ENCODE results near the gene ACOXL.

ACOXL gene

DNA sequence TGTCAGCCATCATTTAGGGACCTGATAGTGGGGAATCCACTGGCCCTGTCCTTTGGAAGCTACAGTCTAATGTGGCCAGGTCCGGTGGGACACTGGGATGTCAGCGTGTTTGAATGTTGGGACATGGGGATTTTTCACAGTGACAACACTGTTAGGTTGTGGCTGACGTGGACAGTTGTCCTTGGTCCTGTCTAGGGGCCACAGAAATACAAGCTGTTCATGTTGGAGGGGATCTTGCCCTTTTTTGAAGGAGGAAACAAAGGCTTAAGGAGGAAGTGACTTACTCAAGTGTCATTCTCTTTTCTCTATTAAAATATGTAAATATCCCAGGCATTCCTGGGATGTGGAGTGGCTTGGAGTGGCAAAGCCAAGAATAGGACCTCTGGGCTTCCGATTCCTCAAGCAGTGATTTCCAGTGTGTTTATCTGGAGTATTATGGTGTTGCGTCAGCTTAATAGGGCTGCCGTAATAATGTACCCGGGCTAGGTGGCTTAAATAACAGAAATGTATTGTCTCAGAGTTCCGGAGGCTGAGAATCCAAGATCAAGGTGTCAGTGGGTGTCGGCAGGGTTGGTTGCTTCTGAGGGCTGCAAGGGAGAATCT, 8.5 kb downstream of the ACOXL start:
- TF ChIP-seq, protein P1, sequence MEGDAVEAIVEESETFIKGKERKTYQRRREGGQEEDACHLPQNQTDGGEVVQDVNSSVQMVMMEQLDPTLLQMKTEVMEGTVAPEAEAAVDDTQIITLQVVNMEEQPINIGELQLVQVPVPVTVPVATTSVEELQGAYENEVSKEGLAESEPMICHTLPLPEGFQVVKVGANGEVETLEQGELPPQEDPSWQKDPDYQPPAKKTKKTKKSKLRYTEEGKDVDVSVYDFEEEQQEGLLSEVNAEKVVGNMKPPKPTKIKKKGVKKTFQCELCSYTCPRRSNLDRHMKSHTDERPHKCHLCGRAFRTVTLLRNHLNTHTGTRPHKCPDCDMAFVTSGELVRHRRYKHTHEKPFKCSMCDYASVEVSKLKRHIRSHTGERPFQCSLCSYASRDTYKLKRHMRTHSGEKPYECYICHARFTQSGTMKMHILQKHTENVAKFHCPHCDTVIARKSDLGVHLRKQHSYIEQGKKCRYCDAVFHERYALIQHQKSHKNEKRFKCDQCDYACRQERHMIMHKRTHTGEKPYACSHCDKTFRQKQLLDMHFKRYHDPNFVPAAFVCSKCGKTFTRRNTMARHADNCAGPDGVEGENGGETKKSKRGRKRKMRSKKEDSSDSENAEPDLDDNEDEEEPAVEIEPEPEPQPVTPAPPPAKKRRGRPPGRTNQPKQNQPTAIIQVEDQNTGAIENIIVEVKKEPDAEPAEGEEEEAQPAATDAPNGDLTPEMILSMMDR (IDR thresholded peaks at IDR 0.05; ENCODE audit: low read depth, low read length): no peak
- H3K4me3 ChIP-seq (ENCODE audit: low read depth, low read length): no peak overlapping the region

DNA sequence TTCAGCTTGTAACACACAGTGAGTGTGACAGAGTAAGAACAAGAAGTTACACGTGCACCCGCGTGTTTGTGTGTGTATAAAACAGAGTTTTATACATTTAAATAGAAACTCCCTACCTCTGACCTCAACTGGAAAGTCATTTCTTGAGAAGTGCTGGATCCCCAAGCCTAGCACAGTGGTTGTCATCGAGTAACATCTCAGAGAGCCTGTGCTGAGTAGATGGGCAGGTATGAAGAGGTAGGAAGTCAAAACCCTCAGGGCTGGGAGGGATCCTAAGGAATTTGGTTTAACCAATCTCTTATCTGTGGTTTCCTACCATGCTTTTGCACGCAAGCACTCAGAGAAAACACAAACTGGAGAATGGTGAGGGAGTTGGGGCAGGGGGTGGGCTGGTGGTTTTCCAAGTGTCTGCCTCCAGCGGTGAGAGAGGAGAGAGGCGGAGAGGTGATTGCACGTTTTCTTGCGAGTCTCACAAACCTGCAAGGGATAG, 9.2 kb downstream of the ACOXL start:
- TF ChIP-seq, protein P1 (IDR thresholded peaks at IDR 0.05; ENCODE audit: low read depth, low read length): no peak
- H3K4me3 ChIP-seq (ENCODE audit: low read depth, low read length): no peak overlapping the region

DNA sequence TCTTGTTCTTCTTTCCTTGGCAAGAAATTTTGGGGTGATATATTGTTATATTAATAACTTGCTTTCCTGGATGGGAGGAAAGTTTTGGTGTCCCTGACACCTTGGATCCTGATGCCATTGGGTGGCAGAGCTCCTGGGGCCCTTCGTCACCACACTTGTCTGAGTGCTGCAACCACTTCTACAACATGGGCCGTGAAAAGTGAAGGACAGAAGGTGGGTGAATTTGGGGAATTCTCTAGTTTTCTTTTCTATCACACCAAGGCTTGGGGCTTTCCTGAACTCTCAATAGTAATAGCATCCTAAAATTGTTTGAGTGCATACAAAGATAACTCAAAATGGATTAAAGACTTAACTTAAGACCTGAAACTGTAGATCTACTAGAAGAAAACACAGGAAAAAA, 10.0 kb downstream of the ACOXL start:
- TF ChIP-seq, protein P1 (IDR thresholded peaks at IDR 0.05; ENCODE audit: low read depth, low read length): no peak

DNA sequence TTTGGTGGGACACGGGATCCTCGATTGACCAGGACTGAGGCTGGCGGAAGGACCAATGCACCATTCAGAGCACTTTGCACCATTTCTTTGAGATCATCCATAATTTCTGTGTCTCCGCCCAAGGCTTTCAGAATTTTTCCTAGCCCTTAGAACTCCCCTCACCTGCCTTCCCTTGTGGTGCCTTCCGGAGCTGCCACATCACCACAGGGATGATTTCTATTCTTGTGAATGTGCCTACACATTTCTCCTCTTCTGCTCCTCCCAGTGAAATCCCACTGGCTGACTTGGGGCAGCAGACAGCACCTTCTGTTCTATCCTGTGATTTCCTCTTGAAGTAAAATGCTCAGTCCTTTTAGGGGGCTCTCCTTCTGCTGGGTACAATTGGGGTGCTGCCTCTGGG, 11.2 kb downstream of the ACOXL start:
- H3K4me3 ChIP-seq (ENCODE audit: low read depth, low read length): no peak overlapping the region
- TF ChIP-seq, protein P1 (IDR thresholded peaks at IDR 0.05; ENCODE audit: low read depth, low read length): no peak

More for the DNA sequence above, 10.0 kb downstream of the ACOXL start:
- no peak overlapping the region for H3K4me3 ChIP-seq (ENCODE audit: low read depth, low read length)

DNA sequence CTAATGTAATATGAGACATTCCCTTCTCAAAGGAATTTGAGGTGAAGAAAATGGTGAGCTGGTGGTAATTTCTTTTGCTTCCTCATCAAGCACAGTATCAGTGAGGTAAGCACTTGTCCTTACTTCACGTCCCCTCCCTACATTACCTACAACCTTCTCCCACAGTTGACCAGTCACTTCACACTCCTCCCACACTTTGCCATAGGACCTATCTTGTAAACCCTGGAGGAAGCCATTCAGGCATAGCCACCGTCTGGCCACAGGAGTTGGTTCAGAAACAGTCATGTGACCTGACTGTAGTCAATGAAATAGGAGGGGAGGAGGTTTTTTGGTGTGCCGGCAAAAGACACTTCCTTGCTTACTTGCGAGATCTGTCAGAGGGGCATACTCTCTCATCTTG, 12.1 kb downstream of the ACOXL start:
- no peak overlapping the region for H3K4me3 ChIP-seq (ENCODE audit: low read depth, low read length)
- TF ChIP-seq, protein P1 (IDR thresholded peaks at IDR 0.05; ENCODE audit: low read depth, low read length): no peak

DNA sequence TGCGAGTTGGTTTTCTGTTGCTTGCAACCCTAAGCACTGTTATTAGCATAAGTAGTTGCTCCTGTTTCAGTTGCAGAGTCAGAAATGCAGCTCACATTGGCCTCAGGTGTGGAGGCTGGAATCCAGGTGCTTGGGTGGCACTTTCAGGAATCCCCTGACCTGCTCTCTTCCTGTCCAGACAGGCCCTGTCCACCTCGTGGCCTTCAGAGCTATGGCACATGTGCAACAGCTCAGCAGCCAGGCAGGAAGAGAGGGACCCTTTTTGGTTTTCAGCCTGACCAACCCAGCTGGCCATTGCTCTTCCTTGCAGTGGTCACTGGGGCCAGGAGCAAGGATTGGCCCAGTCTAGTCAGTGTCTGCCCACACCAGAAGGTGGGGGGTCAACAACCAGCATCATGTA, 12.7 kb downstream of the ACOXL start:
- TF ChIP-seq, protein P1 (IDR thresholded peaks at IDR 0.05; ENCODE audit: low read depth, low read length): no peak
- no peak overlapping the region for H3K4me3 ChIP-seq (ENCODE audit: low read depth, low read length)

DNA sequence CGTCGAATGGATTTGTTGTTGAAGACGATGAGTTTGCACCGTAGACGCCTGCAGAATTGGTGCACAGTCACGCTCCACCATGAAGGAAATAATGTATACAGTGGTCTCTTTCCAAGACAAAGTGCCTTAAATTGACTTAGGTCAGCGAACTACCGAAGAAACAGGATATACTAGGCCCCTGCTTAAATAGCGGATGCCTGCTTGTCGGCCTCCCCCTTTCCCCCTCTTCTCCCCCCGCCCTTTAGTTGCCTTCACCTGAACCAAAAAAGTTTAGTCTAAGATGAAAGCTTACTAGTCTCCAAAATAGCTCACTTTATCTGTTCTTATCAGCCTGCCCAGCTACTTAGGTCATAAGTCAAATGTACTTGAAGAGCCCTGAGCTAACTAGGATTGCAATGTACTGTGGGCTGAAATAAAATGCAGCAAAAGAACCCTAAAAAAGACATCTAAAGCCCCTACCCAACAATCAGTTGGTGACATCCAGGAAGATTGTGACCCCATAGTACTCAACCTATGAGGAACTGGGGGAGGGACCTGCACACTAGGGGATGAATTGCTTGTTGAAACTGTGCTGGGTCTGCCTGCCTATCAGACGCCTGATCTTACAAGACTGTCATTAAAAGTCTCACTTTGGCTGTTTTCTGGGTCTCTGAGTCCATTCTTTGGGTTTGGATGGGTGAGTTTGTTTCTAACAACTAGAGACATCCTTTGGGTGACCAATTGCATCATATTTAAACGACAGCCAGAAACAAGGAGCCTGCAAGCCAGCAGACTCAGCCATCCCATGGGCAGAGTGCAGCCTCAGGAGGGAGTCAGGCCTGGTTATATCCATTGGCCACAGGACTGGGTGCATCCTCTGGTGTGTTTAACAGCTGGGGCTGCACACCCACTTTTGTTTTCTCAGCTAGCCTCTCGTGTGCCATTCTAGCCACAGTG, 14.5 kb downstream of the ACOXL start:
- H3K4me3 ChIP-seq (ENCODE audit: low read depth, low read length): no peak overlapping the region
- TF ChIP-seq, protein P1 (IDR thresholded peaks at IDR 0.05; ENCODE audit: low read depth, low read length): no peak

Measured in WI38 (cell line).